Measurements from ENCODE around the gene IFI16. TPM values are rescaled to one million over a fixed set of nuclear protein-coding genes. Genes with fewer than 3 reads are reported as not detected.

IFI16 gene
- total and polyA plus RNA-seq, 3 donors from 2014 or later, result 34.3 to 39.8 (median 35.7) TPM

DNA sequence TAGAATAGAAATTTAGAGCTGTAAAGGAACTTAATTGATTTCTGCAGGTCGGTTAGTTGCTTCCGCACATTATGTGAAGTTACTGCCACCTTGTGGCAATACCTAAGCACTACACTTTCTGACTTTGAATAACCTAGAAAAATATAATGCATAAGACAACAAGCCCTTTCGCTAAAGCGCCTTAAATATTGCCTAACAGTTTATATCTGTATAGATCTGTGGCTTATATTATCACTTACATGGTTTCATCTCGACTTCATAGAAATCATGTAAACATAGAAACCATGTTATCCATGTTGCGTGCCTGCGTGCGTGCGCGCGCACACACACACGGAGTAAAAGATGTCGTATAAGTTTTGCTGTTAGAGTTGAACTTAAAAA is 10.9 kb upstream of the IFI16 start:
- peak; percentile 82 for DNase-seq
- Histone ChIP-seq H3K4me1 (peaks cover 9% of the 10 kb centered on the region), H3K27ac (peak overlapping the region; percentile 86 to 91), H3K27me3 (no peaks in the 10 kb centered on the region), H3K9me3 (no peaks in the 10 kb centered on the region), H3K4me3 (peak overlapping the region; percentile 42 to 64), H3K36me3 (ENCODE audit: low read depth, missing control alignments) (no peaks in the 10 kb centered on the region)
- intact Hi-C loops (cut with DNase I; ENCODE audit: low total_unique reads), result no loop called here
- WGBS, 2 donors, result 8 to 9% methylated on average over 13 of the region's 13 CpGs
- TF ChIP-seq POLR2A (IDR thresholded peaks at IDR 0.05), result no peak
- TF ChIP-seq, protein P1, sequence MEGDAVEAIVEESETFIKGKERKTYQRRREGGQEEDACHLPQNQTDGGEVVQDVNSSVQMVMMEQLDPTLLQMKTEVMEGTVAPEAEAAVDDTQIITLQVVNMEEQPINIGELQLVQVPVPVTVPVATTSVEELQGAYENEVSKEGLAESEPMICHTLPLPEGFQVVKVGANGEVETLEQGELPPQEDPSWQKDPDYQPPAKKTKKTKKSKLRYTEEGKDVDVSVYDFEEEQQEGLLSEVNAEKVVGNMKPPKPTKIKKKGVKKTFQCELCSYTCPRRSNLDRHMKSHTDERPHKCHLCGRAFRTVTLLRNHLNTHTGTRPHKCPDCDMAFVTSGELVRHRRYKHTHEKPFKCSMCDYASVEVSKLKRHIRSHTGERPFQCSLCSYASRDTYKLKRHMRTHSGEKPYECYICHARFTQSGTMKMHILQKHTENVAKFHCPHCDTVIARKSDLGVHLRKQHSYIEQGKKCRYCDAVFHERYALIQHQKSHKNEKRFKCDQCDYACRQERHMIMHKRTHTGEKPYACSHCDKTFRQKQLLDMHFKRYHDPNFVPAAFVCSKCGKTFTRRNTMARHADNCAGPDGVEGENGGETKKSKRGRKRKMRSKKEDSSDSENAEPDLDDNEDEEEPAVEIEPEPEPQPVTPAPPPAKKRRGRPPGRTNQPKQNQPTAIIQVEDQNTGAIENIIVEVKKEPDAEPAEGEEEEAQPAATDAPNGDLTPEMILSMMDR (IDR thresholded peaks at IDR 0.05), result peak; percentile 96 to 97 (median 96)

GRCh38 chr1:158999316-159000069 is 10.2 kb upstream of the IFI16 start:
- DNase-seq, result peak; percentile 96
- H3K36me3 ChIP-seq (ENCODE audit: low read depth, missing control alignments), result no peaks in the 10 kb centered on the region
- intact Hi-C loops (cut with DNase I; ENCODE audit: low total_unique reads), result no loop called here
- peak overlapping the region; percentile 86 to 91 for H3K27ac ChIP-seq
- WGBS, 2 donors, result 8 to 12% methylated on average over 11 of the region's 11 CpGs
- no peaks in the 10 kb centered on the region for H3K9me3 ChIP-seq
- TF ChIP-seq, protein P1 (IDR thresholded peaks at IDR 0.05), result no peak
- peak; percentile 13 for TF ChIP-seq POLR2A (IDR thresholded peaks at IDR 0.05)
- peak overlapping the region; percentile 42 to 64 for H3K4me3 ChIP-seq
- H3K27me3 ChIP-seq, result no peaks in the 10 kb centered on the region
- H3K4me1 ChIP-seq, result peaks cover 9% of the 10 kb centered on the region

GRCh38 chr1:159000070-159000409 is 9.7 kb upstream of the IFI16 start:
- no peaks in the 10 kb centered on the region for H3K9me3 ChIP-seq
- no peaks in the 10 kb centered on the region for H3K36me3 ChIP-seq (ENCODE audit: low read depth, missing control alignments)
- H3K27me3 ChIP-seq, result no peaks in the 10 kb centered on the region
- intact Hi-C loops (cut with DNase I; ENCODE audit: low total_unique reads), result no loop called here
- H3K4me3 ChIP-seq, result peak overlapping the region; percentile 42 to 64
- DNase-seq, result no peak
- no peak for TF ChIP-seq POLR2A (IDR thresholded peaks at IDR 0.05)
- TF ChIP-seq, protein P1 (IDR thresholded peaks at IDR 0.05), result no peak
- peaks cover 11% of the 10 kb centered on the region for H3K4me1 ChIP-seq
- WGBS, 2 donors, result 7 to 14% methylated on average over 6 of the region's 6 CpGs
- H3K27ac ChIP-seq, result peak overlapping the region; percentile 86 to 91

GRCh38 chr1:159000625-159001024 is 9.1 kb upstream of the IFI16 start:
- DNase-seq, result peak; percentile 90
- H3K4me3 ChIP-seq, result peak overlapping the region; percentile 42 to 64
- peak overlapping the region; percentile 86 to 91 for H3K27ac ChIP-seq
- 20 to 28% methylated on average over 1 of the region's 1 CpG for WGBS, 2 donors
- H3K4me1 ChIP-seq, result peaks cover 17% of the 10 kb centered on the region
- no peaks in the 10 kb centered on the region for H3K36me3 ChIP-seq (ENCODE audit: low read depth, missing control alignments)
- no peaks in the 10 kb centered on the region for H3K9me3 ChIP-seq
- intact Hi-C loops (cut with DNase I; ENCODE audit: low total_unique reads), result no loop called here
- TF ChIP-seq, protein P1 (IDR thresholded peaks at IDR 0.05), result no peak
- TF ChIP-seq POLR2A (IDR thresholded peaks at IDR 0.05), result no peak
- H3K27me3 ChIP-seq, result no peaks in the 10 kb centered on the region

DNA sequence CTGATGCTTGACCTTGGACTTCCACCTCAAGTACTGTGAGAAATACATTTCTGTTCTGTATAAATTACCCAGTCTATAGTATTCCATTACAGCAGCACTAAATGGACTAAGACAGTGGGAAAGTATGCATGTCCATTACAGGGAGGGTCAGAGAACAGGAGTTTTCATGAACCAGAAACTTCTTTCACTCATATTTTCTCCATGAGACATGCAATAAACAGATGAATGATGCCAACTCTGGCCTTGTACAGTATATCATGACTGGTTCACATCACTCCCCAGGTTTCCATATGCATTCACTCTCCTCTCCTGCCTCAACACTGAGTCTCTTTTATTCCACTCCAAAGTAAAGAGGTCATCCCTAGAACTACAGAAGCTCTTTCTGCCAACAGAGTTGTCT is 4.5 kb upstream of the IFI16 start:
- Histone ChIP-seq H3K9me3 (no peaks in the 10 kb centered on the region), H3K4me1 (peaks cover 20% of the 10 kb centered on the region), H3K27me3 (no peaks in the 10 kb centered on the region), H3K27ac (peak overlapping the region in 1 of 2 donors; percentile 3), H3K4me3 (no peak overlapping the region), H3K36me3 (ENCODE audit: low read depth, missing control alignments) (no peaks in the 10 kb centered on the region)
- no peak for TF ChIP-seq POLR2A (IDR thresholded peaks at IDR 0.05)
- TF ChIP-seq, protein P1 (IDR thresholded peaks at IDR 0.05), result no peak
- intact Hi-C loops (cut with DNase I; ENCODE audit: low total_unique reads), result no loop called here
- DNase-seq, result no peak

All from testis (tissue), 3 donors.